K562 (cell line): ENCODE measurements around the gene RBM12. TPM values are rescaled to one million over a fixed set of nuclear protein-coding genes. Genes with fewer than 3 reads are reported as not detected.

Experiments
- ATAC-seq: fragments of 200-7000 bp; cut with Tn5 transposase; 3 replicates; pipeline ENCODE4 v1.9.1; 2020; ENCODE audit warnings: moderate library complexity
- BruUV-seq: library from RNA; stranded (reverse); fragments of 400-500 nt; replicated peaks from 2 replicates; lab custom pipeline; 2021; lab: Mats Ljungman, UMichigan
- CTCF ChIA-PET: fragments of 300-600 bp; formaldehyde crosslinking; extraction: SDS; loops from one replicate; lab custom pipeline; 2021; ENCODE audit warnings: low intra/inter-chr PET ratio; lab: Yijun Ruan, JAX
- POLR2A ChIA-PET: fragments of 300-600, 350-650 bp; sonication (Branson Sonifier 250); formaldehyde crosslinking; extraction: SDS; loops from one replicate; lab custom pipeline; 2021; ENCODE audit warnings: antibody characterized with exemption, inconsistent platforms; lab: Yijun Ruan, JAX
- DNase-seq, 4 experiments: peaks; one replicate each; pipeline versions ENCODE4 v3.0.0 to v3.0.0-alpha.2; 2011 to 2018; ENCODE audit warnings: low spot score in 3 of 4, mixed read lengths in 3 of 4; ENCODE audit errors: extremely low read depth in 1 of 4
- FAIRE-seq: peaks from 2 replicates; lab custom pipeline; 2011; peaks lifted over from hg19 to GRCh38; lab: Jason Lieb, UNC
- H2AFZ ChIP-seq: 2 replicates; pipeline ENCODE4 v1.6.0; 2011; ENCODE audit warnings: low read depth, low read length, control low read depth, inconsistent platforms
- H3K27ac ChIP-seq: fragments of 200-600 bp; 3 replicates; pipeline ENCODE4 v1.8.0; 2011; ENCODE audit warnings: low read depth, mild to moderate bottlenecking, control low read depth, inconsistent platforms, low read length, moderate library complexity, mixed read lengths; ENCODE audit errors: extremely low read depth
- H3K27me3 ChIP-seq, 2 experiments: fragments of 300-600 bp in 1 of 2; 2 replicates in 1 of 2; 3 replicates in 1 of 2; pipeline versions ENCODE4 v1.6.0 to v1.8.0; 2011; ENCODE audit warnings: inconsistent platforms in 2 of 2, low read length in 2 of 2, mild to moderate bottlenecking in 1 of 2, mixed read lengths in 1 of 2, moderate library complexity in 1 of 2; ENCODE audit not compliant: control insufficient read depth in 2 of 2, insufficient read depth in 2 of 2
- H3K36me3 ChIP-seq: fragments of 300-600 bp; 3 replicates; pipeline ENCODE4 v1.8.0; 2011; ENCODE audit warnings: mild to moderate bottlenecking, low read length, inconsistent platforms; ENCODE audit not compliant: control insufficient read depth, insufficient read depth
- H3K4me1 ChIP-seq, 2 experiments: fragments of 200-600 bp in 1 of 2; replicated peaks in 1 of 2; 2 replicates in 1 of 2; 3 replicates in 1 of 2; pipeline versions ENCODE4 v1.5.1 to v1.8.0; 2011; ENCODE audit warnings: inconsistent platforms in 2 of 2, low read length in 2 of 2, mild to moderate bottlenecking in 1 of 2, mixed read lengths in 1 of 2, moderate library complexity in 1 of 2; ENCODE audit not compliant: control insufficient read depth in 2 of 2, insufficient read depth in 2 of 2
- H3K4me2 ChIP-seq: 2 replicates; pipeline ENCODE4 v1.6.1; 2011; ENCODE audit warnings: low read length, control low read depth, inconsistent platforms, mixed read lengths; ENCODE audit not compliant: insufficient read depth
- H3K4me3 ChIP-seq: fragments of 200-600 bp; sonication (generic), shearing (Covaris generic); 2 replicates; pipeline ENCODE4 v1.5.1; 2016; ENCODE audit warnings: control low read depth, inconsistent platforms
- H3K79me2 ChIP-seq: fragments of 200-600 bp; 3 replicates; pipeline ENCODE4 v1.8.0; 2011; ENCODE audit warnings: low read length, inconsistent platforms; ENCODE audit not compliant: control insufficient read depth, insufficient read depth
- H3K9ac ChIP-seq, 2 experiments: 2 replicates each; pipeline versions ENCODE4 v1.6.0 to v1.6.1; 2011; ENCODE audit warnings: low read depth in 2 of 2, low read length in 2 of 2, control low read depth in 1 of 2, inconsistent platforms in 1 of 2, mild to moderate bottlenecking in 1 of 2, mixed read lengths in 1 of 2; ENCODE audit not compliant: insufficient read depth in 1 of 2
- H3K9me1 ChIP-seq: one replicate; pipeline ENCODE4 v1.6.0; 2011; ENCODE audit warnings: inconsistent platforms, mild to moderate bottlenecking, low read length, moderate library complexity; ENCODE audit not compliant: control insufficient read depth, insufficient read depth
- H3K9me3 ChIP-seq: replicated peaks from 2 replicates; pipeline ENCODE4 v1.5.1; 2011; ENCODE audit warnings: low read depth, low read length, inconsistent platforms; ENCODE audit not compliant: control insufficient read depth, insufficient read depth
- H4K20me1 ChIP-seq: replicated peaks from 2 replicates; pipeline ENCODE4 v1.6.1; 2011; ENCODE audit warnings: low read length, inconsistent platforms, mixed read lengths; ENCODE audit not compliant: control insufficient read depth, insufficient read depth
- KDM1A ChIP-seq, 2 experiments: fragments of 450-650 bp; IDR thresholded peaks; 2 replicates each; pipeline ENCODE4 v1.6.1; 2016; ENCODE audit warnings: mild to moderate bottlenecking in 2 of 2
- MLLT1 ChIP-seq, 2 experiments: fragments of 450-650 bp; IDR thresholded peaks; 2 replicates each; pipeline ENCODE4 v1.6.1; 2016
- MYNN ChIP-seq, 2 experiments: sonication (generic); formaldehyde crosslinking in 1 of 2; IDR thresholded peaks; 2 replicates each; pipeline versions ENCODE4 v1.5.0 to v1.6.1; 2016 to 2020; ENCODE audit warnings: antibody characterized with exemption in 1 of 2, missing genetic modification reagents in 1 of 2
- TFAP4 ChIP-seq: sonication (generic); formaldehyde crosslinking; IDR thresholded peaks from 2 replicates; pipeline ENCODE4 v1.8.0; 2022; ENCODE audit warnings: missing genetic modification reagents, mild to moderate bottlenecking, moderate library complexity, borderline replicate concordance
- WGBS: fragments of 100-300 bp; shearing (Covaris generic); methylation state at CpG from one replicate; pipeline ENCODE4 v1.1.6; 2016; ENCODE audit warnings: low coverage, mixed read lengths; ENCODE audit not compliant: insufficient coverage; ENCODE audit errors: missing lambda C conversion rate; 5-methylcytosine and 5-hydroxymethylcytosine counted together
- in situ Hi-C: fragments of 300-500 bp; cut with MboI; formaldehyde crosslinking; loops from 4 replicates; pipeline ENCODE4 v1.15.0; 2018; ENCODE audit warnings: inconsistent platforms, mixed read lengths
- intact Hi-C: fragments of 100-400 bp; cut with micrococcal nuclease; formaldehyde crosslinking; loops from 2 replicates; pipeline ENCODE4 v1.14.2; 2022
- polyA plus RNA-seq, 8 experiments: library from polyadenylated mRNA; depleted of rRNA in 4 of 8; stranded (reverse) in 5 of 8; unstranded in 3 of 8; fragments of >200 nt; fragmentation: Nextera tagmentation in 2 of 8; fragmentation: Illumina TruSeq in 1 of 8; extraction: Ambion mirVana in 2 of 8; extraction: Trizol in 1 of 8; gene quantifications; 2 replicates each; pipeline versions ENCODE4 v1.2.1 to v1.2.3, GENCODE V29; 2011 to 2014; ENCODE audit warnings: inconsistent platforms in 1 of 8, missing spikeins in 1 of 8
- total RNA-seq, 7 experiments: library from RNA; depleted of rRNA in 6 of 7; stranded (reverse); fragments of >200 nt in 6 of 7; fragmentation: Illumina TruSeq in 2 of 7; extraction: Trizol in 2 of 7; gene quantifications; 2 replicates each; pipeline versions ENCODE4 v1.2.1 to v1.2.3, GENCODE V29; 2011 to 2021; ENCODE audit warnings: low replicate concordance in 1 of 7

The RBM12 gene
- total and polyA plus RNA-seq, 9 of the 15 experiments (the other 6 are each of a cell fraction or from before 2014, with no cell fraction given): 5.0 to 162 (median 73.3) TPM

GRCh38 chr20:35708502-35708901 is 43.8 kb upstream of the RBM12 start:
- Histone ChIP-seq H3K9ac (no peak overlapping the region), H2AFZ (no peak overlapping the region), H3K9me3 (no peaks in the 10 kb centered on the region), H3K4me2 (no peak overlapping the region), H3K27ac (no peak overlapping the region), H3K4me1 (no peaks in the 10 kb centered on the region), H3K36me3 (peaks cover 97% of the 10 kb centered on the region), H3K27me3 (no peaks in the 10 kb centered on the region), H3K9me1 (no peaks in the 10 kb centered on the region), H3K4me3 (no peak overlapping the region), H4K20me1 (no peaks in the 10 kb centered on the region; the same call in 1 of the 2 replicates), H3K79me2 (peaks cover 46% of the 10 kb centered on the region)
- BruUV-seq: no TSS peak
- DNase-seq: no peak
- intact Hi-C loops: no loop called here
- ChIA-PET POLR2A (interaction anchor here (0.9 to 12.6 kb wide), 4 partner anchors 9 to 34 kb away, joined by 3 to 102 read pairs (median 8); partner anchors contain the start of genes NFS1, RBM39 and ROMO1), CTCF (no interaction called here)
- ATAC-seq: no peak
- in situ Hi-C loops: no loop called here
- TF ChIP-seq KDM1A (IDR thresholded peaks at IDR 0.05) (0 out of 4 replicates have a peak, but pooled peaks of 1 of the 2 experiments have one; percentile 25), TFAP4 (CRISPR knock-in tag) (no peak), MLLT1 (IDR thresholded peaks at IDR 0.05) (no peak), MYNN (IDR thresholded peaks at IDR 0.05) (no peak), MYNN (CRISPR knock-in tag; IDR thresholded peaks at IDR 0.05) (no peak)
- WGBS: 76% methylated on average over 1 of the region's 1 CpG
- no peak for FAIRE-seq
